AG10803 (cell line): ENCODE results near the gene PUSL1.

ENCODE experiments used
- DNase-seq: peaks from one replicate; pipeline ENCODE4 v3.0.0; 2010; ENCODE audit warnings: low read depth
- H3K4me3 ChIP-seq: 2 replicates; pipeline ENCODE4 v1.5.1; 2011; ENCODE audit warnings: mild to moderate bottlenecking, low read length, control low read depth
- TF ChIP-seq, protein P1 (sequence below): conservative IDR thresholded peaks from 2 replicates; pipeline ENCODE4 v1.5.1; 2011; ENCODE audit warnings: mild to moderate bottlenecking, low read length, control low read depth, inconsistent platforms

Gene PUSL1

DNA sequence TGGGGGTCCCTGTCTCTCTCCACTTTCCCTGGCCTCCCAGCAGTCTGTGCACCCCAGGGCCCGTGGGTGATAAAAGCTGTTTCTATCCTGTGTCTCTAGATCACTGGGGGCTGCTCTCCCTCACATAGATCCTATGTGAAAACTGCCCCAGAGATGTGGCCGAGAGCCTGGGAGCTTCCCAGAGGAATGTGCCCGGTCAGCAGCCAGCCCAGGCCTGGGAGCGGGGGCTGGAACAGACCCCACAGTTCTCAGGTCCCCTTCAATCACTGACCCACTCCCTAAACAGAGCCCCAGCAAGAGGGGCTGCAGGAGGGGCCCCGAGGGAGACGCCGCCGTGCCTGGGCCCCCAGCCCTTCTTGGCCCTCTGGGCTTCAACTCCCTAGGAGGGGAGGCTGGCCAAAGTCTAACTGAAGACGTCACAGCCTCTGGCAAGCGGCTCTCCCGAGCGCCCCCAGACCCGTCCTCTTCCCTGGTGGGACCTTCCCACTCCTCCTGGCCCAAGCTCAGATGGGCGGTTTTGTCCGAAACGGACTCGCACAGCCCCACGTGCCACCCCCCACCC lies 49.6 kb downstream of the PUSL1 start:
- DNase-seq, result no peak
- peak overlapping the region; percentile 93 for H3K4me3 ChIP-seq
- TF ChIP-seq, protein P1, sequence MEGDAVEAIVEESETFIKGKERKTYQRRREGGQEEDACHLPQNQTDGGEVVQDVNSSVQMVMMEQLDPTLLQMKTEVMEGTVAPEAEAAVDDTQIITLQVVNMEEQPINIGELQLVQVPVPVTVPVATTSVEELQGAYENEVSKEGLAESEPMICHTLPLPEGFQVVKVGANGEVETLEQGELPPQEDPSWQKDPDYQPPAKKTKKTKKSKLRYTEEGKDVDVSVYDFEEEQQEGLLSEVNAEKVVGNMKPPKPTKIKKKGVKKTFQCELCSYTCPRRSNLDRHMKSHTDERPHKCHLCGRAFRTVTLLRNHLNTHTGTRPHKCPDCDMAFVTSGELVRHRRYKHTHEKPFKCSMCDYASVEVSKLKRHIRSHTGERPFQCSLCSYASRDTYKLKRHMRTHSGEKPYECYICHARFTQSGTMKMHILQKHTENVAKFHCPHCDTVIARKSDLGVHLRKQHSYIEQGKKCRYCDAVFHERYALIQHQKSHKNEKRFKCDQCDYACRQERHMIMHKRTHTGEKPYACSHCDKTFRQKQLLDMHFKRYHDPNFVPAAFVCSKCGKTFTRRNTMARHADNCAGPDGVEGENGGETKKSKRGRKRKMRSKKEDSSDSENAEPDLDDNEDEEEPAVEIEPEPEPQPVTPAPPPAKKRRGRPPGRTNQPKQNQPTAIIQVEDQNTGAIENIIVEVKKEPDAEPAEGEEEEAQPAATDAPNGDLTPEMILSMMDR, result no peak

DNA sequence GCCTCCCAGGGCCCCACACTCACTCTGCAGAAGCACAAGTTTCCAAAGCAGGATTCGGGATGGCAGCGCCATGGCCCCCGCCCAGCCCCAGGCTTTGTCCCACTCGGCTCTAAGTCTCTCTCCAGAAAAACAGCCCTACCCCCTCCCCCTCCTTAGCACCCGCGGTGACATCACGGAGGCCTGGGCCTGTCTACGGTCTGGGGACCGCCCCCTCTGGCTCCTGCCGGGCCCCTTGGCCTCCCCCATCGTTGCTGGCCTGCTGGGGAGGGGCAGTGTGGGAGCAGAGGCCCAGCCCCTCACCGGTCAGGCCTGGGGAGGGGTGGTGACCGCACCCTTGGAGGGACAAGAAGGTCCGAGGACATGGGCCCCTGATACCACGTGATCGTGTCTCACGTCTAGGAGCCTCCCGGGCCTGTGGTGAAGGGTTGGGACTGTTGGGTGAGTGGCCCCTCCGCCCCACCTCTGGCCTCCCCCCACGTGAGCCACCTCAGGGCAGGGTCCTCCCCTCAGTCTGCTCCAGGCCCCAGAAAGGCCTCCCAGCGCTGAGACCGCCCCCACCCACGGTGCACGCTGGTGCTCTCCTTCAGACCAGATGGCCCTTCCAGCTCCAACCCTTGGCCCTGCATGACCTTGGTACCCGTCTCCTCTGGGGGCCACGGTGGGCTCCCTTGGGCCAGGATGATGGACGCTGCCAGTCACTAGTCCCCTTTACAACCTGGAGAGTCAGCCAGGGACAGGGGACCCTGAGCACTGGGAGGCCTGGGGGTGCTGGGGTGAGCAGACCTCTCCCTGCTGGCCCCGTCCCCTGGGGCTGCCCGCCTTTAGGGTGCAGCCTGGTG lies 50.3 kb downstream of the PUSL1 start, which contains the start of gene MXRA8:
Gene MXRA8, minus strand, starts transcription at position 123 of the 839 bp plus-strand sequence. Its CDS starts 51 bp downstream, at position 72.
- TF ChIP-seq, protein P1, result no peak
- peak within 1 kb of the TSS; percentile 93 for H3K4me3 ChIP-seq
- peak; percentile 94 for DNase-seq

DNA sequence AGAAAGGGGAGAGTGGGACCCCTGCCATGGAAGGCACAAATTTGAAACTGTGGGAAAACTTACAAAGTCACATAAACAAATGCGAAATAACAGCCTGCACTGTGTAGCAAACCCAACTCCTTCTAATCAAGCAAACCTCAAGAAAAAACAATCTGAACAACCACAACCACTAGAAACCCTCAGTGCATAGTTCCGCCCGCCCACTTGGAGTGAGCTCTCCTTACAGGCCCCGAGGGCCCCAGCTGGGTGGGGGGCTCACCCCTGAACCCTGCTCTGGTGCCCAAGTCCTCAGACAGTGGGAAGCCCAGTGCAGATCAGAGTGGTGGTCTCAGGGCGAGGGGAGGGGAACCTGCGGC lies 50.9 kb downstream of the PUSL1 start:
- TF ChIP-seq, protein P1, result no peak
- peak overlapping the region; percentile 93 for H3K4me3 ChIP-seq
- DNase-seq, result peak; percentile 88

DNA sequence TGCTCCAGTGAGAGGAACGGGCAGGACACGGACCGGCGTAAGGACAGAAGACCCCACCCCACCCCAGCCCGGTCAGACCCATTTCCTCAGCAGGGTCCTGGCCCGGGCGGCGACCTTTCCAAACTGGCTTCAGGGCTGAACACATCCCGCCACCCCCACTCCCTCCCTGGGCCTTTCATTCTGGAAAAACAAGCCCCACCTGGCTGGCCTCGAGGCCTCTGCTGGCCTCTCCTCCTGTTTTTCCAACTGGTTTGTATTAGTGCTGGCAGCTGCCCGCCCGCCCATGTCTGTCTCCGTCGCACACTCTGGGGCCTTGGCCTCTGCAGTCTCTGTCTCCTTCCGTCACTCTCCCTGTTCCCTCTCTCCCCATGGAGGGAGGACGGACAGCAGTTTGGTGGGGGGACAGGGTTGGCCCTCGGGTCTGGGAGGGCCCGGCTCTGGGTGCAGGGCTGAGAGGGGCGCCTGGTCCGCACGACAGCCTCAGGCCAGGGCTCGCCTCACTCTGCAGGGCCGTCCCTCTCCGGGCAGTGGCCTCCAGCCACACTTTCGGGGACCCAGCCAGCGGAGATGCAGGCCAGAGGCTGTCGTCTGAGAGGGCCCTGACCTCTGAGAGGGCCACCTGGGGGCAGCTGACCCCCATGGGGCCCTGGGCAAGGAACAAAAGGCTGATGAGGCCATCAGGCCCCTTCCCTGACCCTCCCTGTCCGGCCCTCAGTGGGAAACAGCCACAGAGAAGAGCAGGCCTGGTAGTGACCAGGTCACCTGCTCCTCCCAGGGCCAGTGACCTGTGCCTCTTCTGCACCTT lies 51.5 kb downstream of the PUSL1 start:
- peak overlapping the region; percentile 93 for H3K4me3 ChIP-seq
- TF ChIP-seq, protein P1, result no peak
- DNase-seq, result peak; percentile 90

DNA sequence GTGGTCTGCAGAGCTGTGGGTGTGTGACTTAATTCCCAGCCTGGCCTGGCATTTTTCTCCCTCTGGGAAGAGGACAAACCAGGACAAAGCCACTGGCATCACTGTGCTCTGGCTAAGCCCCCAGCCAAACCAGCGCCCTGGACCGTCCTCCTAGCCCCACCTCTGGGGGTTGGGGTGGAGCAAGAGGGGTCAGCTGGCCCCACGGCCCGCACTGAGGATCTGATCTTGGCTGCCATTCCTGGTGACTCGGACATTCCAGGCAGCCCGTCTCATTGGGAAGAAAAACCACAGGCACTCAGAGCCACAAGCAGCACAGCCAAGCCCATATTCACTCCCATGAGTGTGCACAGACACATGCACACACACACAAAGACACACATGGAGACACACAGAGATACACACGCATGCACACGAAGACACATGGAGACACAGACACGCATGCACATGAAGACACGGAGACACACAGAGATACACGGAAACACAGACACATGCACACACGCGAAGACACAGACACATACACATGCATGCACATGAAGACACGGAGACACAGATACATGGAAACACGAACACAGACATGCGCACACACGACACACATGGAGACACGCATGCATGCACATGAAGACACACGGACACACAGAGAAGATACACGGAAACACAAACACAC lies 52.2 kb downstream of the PUSL1 start:
- peak overlapping the region; percentile 23 for H3K4me3 ChIP-seq
- DNase-seq, result peak; percentile 97
- TF ChIP-seq, protein P1, result no peak
